NCI-H1048 (cell line): ENCODE results near the gene MBNL1.

Experiments used
- DNase-seq: peaks from one replicate; lab custom pipeline; 2025; lab: John Stamatoyannopoulos, UW

The MBNL1 gene

DNA sequence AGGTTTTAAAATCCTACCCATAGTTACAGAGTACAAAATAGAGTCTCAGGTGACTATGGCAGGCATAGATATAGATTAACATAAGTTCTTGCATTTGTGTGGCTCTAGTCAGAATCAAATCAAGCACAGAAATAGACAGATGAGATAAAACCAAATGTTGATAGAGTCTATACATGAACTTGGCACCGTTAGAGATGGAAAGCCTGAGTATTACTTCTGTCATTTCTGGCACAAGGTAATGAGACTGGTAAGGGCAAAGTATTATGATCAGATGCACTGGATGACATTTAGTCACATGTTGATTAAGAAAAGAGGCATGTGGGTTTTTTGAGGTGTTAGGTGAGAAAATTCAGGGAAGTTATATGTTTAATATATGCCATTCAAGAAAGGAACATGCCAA is 219.7 kb downstream of the MBNL1 start:
- no peak for DNase-seq

DNA sequence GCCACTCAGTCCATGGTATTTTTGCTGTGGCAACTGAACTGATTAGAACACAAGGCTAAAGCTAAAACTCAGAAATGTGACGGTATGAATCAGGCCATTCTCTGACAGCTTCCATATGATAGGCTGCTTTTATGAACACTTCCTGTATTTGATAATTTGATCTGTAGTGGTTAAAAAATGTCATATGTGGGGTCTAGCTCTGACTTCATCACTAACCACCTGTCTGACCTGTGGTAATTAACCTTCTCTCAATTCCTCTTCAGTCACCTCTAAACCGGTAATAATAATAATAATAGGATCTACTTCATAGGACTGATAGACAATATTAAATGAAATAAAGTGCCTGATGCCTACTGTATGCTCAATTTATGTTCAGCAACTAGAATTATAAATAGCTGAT is 223.2 kb downstream of the MBNL1 start:
- DNase-seq = no peak

DNA sequence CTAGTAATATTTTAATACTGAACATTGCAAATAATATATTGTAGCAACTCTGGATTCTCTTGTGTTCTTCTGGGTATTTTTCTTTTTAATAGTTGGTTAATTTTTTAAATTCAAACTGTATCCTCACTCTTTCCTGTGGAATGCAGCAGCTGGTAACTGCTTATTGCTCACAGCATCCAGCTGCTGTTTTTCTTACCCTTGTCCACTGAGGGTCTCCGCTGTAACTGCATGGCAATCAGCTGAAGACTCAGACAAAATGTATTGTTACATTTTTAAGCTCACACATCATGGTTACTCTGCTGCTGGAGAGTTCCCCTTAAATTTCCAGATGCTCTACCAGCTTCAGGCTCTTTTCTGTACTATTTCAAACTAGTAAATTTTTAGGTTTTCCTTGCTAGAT is 227.6 kb downstream of the MBNL1 start:
- no peak for DNase-seq

DNA sequence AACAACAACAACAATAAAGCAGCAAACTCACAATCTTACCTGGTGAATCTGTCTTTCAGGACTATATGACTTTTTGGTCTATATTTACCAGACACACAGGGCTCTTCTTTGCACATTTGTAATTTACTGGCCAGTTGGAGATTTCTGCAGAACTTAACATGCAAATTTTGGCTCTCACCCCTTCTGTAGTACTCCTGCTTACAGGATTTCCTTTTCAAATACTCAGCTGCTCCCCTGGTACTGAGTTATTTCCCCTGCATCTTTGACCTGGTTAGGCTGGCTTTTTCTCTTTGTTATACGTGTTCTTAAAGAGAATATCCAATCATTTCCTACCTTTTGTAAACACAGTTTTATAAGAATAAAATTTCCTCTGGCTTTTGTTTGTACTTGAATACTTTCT is 228.0 kb downstream of the MBNL1 start:
- DNase-seq = no peak

DNA sequence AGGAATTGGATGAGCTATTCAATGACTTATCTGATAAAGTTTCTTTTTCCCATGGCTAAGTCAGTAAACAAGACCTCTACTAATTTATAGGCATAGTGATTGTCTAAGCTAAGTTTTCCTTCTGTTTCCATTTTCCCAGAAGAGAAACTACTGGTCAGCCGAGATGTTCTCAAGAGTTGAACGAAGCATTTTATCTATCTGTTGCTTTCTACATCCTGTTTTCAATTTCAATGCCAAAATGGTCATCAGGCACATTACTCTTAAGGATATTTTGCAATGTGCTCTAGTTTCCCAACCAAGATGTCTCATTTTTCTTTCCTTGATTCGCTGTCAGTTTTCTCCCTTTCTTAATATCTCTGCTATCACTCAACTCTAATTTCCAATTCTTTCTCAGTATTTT is 228.7 kb downstream of the MBNL1 start:
- DNase-seq = no peak

DNA sequence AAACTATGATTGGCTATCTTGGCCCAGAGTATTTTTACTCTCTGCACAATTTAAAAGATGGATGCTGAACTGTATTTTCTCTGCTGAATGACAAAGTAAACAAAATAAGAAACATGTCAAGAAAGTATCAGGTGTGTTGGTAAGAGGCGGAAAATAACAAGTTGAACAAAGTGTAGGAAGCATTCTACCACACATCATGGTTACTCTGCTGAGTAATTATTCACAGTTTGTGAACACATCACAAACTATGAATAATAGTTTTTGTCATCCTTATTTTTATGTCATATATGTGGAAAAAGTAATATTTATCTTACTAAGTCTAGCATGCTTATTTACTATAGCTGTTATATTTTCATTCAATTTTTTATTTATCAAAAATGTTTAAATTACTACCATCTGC is 229.2 kb downstream of the MBNL1 start:
- DNase-seq = no peak

DNA sequence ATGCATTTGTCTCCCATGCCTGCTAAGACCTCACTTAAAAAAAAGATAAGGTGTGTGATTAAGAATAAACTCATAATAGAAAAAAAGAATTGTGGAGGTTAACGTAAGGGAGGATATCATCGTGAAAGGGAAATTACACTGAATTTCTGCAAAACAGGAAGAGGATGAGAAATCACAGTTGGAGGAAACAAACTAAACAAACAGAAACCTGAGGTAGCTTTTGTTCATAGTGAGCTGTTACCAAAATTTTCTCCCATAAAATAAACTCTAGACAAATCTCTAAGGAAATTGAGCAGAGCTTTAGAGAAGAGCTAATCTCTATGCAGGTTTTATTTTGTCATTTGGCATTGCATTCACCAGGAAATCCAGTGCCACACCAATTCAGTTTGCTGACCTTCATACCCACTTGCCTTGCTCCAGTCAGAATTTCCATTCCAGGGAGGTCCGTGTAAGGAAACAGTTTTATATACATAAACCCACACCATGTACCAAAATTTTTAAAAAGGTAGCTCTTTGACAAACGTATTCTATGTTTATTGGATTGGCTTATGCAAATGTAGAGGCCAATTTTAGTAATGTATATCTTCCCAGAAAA is 231.2 kb downstream of the MBNL1 start:
- no peak for DNase-seq

DNA sequence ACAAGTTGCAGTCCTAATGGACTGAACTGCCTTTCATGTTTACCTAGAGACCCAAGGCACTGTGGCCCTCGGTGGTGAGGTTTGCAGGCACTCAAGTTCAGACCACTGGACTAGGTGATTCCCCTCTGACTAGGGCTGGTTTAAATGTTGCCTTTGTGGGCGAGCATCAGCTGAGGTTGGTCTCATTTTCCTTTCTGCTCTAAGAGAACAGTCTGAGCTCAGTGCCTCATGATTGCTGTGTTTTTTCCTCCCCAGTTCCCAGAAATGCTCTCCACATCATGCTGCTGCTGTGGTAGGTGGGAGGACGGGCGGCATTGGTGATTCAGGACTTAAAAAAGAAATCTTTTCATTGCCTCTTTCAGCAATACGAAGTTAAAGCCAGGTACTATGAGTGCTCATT is 237.2 kb downstream of the MBNL1 start:
- DNase-seq = no peak

DNA sequence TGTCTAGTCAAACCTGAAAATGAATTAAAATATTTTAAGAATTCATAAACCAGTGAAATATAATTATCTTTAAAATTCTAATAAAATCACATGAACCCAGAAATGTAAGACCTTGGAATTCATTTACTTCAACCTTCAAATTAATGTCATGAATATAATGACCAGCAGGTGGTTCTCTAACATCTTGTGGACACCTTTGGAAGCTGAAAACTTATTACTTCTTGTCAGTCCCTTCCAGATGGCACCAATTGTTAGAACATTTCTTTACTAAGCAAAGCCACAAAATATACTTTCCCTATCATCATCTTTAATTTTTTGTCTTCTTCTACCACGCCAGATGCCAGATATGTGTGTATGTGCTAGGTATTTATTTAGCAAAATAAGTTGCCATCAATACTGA is 240.0 kb downstream of the MBNL1 start:
- DNase-seq = no peak

DNA sequence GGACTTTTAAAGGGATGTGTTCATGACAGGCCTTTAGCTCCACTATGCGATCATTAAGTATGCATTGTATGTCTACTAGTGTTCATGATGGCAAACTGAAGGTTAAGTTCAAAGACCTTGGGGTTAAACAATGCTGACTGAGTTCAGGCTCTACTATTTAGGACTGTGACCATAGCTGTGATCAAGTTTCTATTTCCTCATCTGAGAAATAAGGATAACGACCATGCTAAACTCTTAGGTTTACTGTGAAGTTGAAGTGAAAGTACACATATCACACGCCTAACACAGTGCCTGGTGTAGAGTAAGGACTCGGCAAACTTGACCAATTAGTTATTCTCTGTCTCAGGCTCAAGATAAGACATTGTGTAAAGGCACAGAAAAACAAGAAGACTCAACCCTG is 243.2 kb downstream of the MBNL1 start:
- DNase-seq = no peak

DNA sequence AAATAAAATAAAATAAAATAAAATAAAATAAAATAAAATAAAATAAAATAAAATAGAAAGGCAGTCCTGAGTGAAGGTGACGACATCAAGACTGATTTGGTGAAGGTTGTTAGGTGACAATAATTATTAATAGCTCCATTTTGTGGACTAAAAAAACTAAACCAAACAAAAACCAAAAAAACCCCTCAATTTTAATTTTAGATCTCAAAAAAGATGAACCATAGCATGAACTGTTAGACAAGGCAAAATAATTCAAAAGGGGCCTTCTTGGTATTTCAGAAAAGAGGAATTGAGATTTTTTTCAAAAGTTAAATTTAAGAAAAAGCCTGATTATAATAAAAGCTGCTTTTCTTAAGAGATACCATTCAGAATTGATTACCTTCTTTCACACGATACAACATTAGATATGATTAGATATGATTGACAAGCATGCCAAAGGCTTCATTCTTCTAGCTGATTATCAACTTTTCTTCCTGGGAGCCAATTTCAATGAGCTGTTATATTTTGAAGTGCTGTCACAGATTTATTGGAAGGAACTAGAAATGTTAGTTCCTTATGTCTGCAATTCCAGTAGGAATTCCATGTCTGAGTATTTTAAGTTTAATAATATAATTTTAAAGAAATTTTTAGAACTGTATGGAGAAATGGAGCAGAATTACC is 244.7 kb downstream of the MBNL1 start:
- no peak for DNase-seq
